HCT116 (cell line): ENCODE data around the gene MCTP2. TPM values are rescaled to one million over a fixed set of nuclear protein-coding genes. Genes with fewer than 3 reads are reported as not detected.

Source experiments
- ATAC-seq: fragments of 200-7000 bp; cut with Tn5 transposase; 2 replicates; pipeline ENCODE4 v1.9.1; 2020; ENCODE audit warnings: mild to moderate bottlenecking, moderate library complexity
- BruUV-seq: library from RNA; stranded (reverse); fragments of 400-500 nt; replicated peaks from 2 replicates; lab custom pipeline; 2021; lab: Mats Ljungman, UMichigan
- CTCF ChIA-PET: fragments of 300-600 bp; sonication (Branson Sonifier 250); formaldehyde crosslinking; loops from one replicate; lab custom pipeline; 2021; ENCODE audit warnings: antibody characterized with exemption; lab: Charles Lee
- POLR2A ChIA-PET: fragments of 300-600, 350-600 bp; sonication (Branson Sonifier 250); formaldehyde crosslinking; loops from one replicate; lab custom pipeline; 2021; ENCODE audit warnings: antibody characterized with exemption; lab: Charles Lee
- RAD21 ChIA-PET, 2 experiments: fragments of 300-600 bp; sonication (Branson Sonifier 250); formaldehyde crosslinking; loops; one replicate each; lab custom pipeline; 2023; ENCODE audit warnings: low total read pairs in 2 of 2; ENCODE audit not compliant: uncharacterized antibody in 2 of 2, unreplicated experiment in 2 of 2, low non-redundant PET in 1 of 2; lab: Charles Lee
- DNase-seq: peaks from one replicate; pipeline ENCODE4 v3.0.0-alpha.2; 2010; ENCODE audit warnings: low read depth, low spot score
- H2AFZ ChIP-seq: fragments of 200-600 bp; shearing (Covaris generic), sonication (generic); 2 replicates; pipeline ENCODE4 v1.6.1; 2017; ENCODE audit warnings: low read depth, mixed run types, mixed read lengths, antibody characterized with exemption, low read length; ENCODE audit not compliant: poor library complexity, severe bottlenecking
- H3K27ac ChIP-seq: 2 replicates; pipeline ENCODE4 v1.5.1; 2012; ENCODE audit warnings: low read depth, low read length
- H3K27me3 ChIP-seq: fragments of 200-600 bp; sonication (generic); 2 replicates; pipeline ENCODE4 v1.6.1; 2016; ENCODE audit warnings: mixed run types, low read length, mixed read lengths; ENCODE audit not compliant: insufficient read depth
- H3K36me3 ChIP-seq, 2 experiments: fragments of 200-500 bp in 1 of 2; fragments of 200-600 bp in 1 of 2; sonication (Bioruptor generic) in 1 of 2; sonication (generic) in 1 of 2; 2 replicates each; pipeline versions ENCODE4 v1.5.1 to v1.6.1; 2014 to 2016; ENCODE audit warnings: low read length in 2 of 2, inconsistent platforms in 1 of 2, mixed read lengths in 1 of 2, mixed run types in 1 of 2; ENCODE audit not compliant: insufficient read depth in 2 of 2, control insufficient read depth in 1 of 2
- H3K4me1 ChIP-seq, 2 experiments: fragments of 200-600 bp in 1 of 2; sonication (generic) in 1 of 2; 2 replicates each; pipeline versions ENCODE4 v1.5.1 to v1.6.1; 2012 to 2017; ENCODE audit warnings: low read length in 2 of 2, inconsistent platforms in 1 of 2, mild to moderate bottlenecking in 1 of 2, mixed read lengths in 1 of 2, mixed run types in 1 of 2, moderate library complexity in 1 of 2; ENCODE audit not compliant: insufficient read depth in 2 of 2, control insufficient read depth in 1 of 2
- H3K4me2 ChIP-seq: fragments of 200-600 bp; sonication (generic); 2 replicates; pipeline ENCODE4 v1.6.1; 2017; ENCODE audit warnings: mixed run types, low read length, mixed read lengths
- H3K4me3 ChIP-seq, 2 experiments: fragments of 200-600 bp in 1 of 2; sonication (generic) in 1 of 2; replicated peaks in 1 of 2; 2 replicates each; pipeline ENCODE4 v1.5.1; 2011 to 2016; ENCODE audit warnings: low read length in 2 of 2, control low read depth in 1 of 2, low read depth in 1 of 2, mild to moderate bottlenecking in 1 of 2, mixed read lengths in 1 of 2, mixed run types in 1 of 2
- H3K79me2 ChIP-seq: fragments of 200-600 bp; sonication (generic); 2 replicates; pipeline ENCODE4 v1.6.1; 2017; ENCODE audit warnings: mild to moderate bottlenecking, mixed run types, low read length, moderate library complexity, mixed read lengths; ENCODE audit not compliant: insufficient read depth
- H3K9ac ChIP-seq: fragments of 200-600 bp; sonication (generic); 2 replicates; pipeline ENCODE4 v1.6.1; 2016; ENCODE audit warnings: low read length, mixed read lengths
- H3K9me2 ChIP-seq: fragments of 200-600 bp; sonication (generic), shearing (Covaris generic); 2 replicates; pipeline ENCODE4 v1.6.1; 2017; ENCODE audit warnings: mixed run types, mild to moderate bottlenecking, moderate library complexity; ENCODE audit not compliant: insufficient read depth
- H3K9me3 ChIP-seq, 2 experiments: fragments of 200-500 bp in 1 of 2; fragments of 200-600 bp in 1 of 2; sonication (Bioruptor generic) in 1 of 2; sonication (generic) in 1 of 2; 2 replicates each; pipeline ENCODE4 v1.6.1; 2014 to 2017; ENCODE audit warnings: low read length in 2 of 2, mixed read lengths in 2 of 2, inconsistent platforms in 1 of 2, low read depth in 1 of 2, mild to moderate bottlenecking in 1 of 2, mixed run types in 1 of 2, moderate library complexity in 1 of 2; ENCODE audit not compliant: control insufficient read depth in 1 of 2, insufficient read depth in 1 of 2
- H4K20me1 ChIP-seq: fragments of 200-600 bp; sonication (generic), shearing (Covaris generic); 2 replicates; pipeline ENCODE4 v1.6.1; 2017; ENCODE audit warnings: mixed run types, mild to moderate bottlenecking, moderate library complexity; ENCODE audit not compliant: insufficient read depth
- ELF1 ChIP-seq: IDR thresholded peaks from 2 replicates; pipeline ENCODE4 v1.6.1; 2012; ENCODE audit warnings: low read depth, borderline replicate concordance
- EZH2phosphoT487 ChIP-seq: fragments of 200-600 bp; IDR thresholded peaks from 2 replicates; pipeline ENCODE4 v1.6.1; 2018; ENCODE audit warnings: antibody characterized with exemption, borderline replicate concordance
- JUND ChIP-seq: IDR thresholded peaks from 2 replicates; pipeline ENCODE4 v1.6.1; 2012
- MAX ChIP-seq: IDR thresholded peaks from 2 replicates; pipeline ENCODE4 v1.6.1; 2012
- POLR2AphosphoS5 ChIP-seq: IDR thresholded peaks from 2 replicates; pipeline ENCODE4 v1.6.1; 2011; ENCODE audit warnings: mild to moderate bottlenecking, low read depth, low read length, moderate library complexity
- RAD21 ChIP-seq: IDR thresholded peaks from 2 replicates; pipeline ENCODE4 v1.6.1; 2012; ENCODE audit warnings: low read depth, mild to moderate bottlenecking
- ZFX ChIP-seq: fragments of 450-650 bp; IDR thresholded peaks from 2 replicates; pipeline ENCODE4 v1.6.1; 2017
- intact Hi-C: fragments of 100-400 bp; cut with micrococcal nuclease; formaldehyde crosslinking; loops from 2 replicates; pipeline ENCODE4 v1.10.0; 2022
- total RNA-seq: library from RNA; stranded (reverse); gene quantifications from one replicate; pipeline ENCODE4 v1.2.1, GENCODE V29; 2021; ENCODE audit not compliant: unreplicated experiment
- TF ChIP-seq, protein P1 (sequence below): IDR thresholded peaks from 2 replicates; pipeline ENCODE4 v1.6.1; 2011; ENCODE audit warnings: mild to moderate bottlenecking, low read length, moderate library complexity; ENCODE audit not compliant: insufficient replicate concordance; ENCODE audit errors: extremely low read depth
- TF ChIP-seq, protein P2 (sequence below): IDR thresholded peaks from 2 replicates; pipeline ENCODE4 v1.6.1; 2012

Gene MCTP2
- total RNA-seq, 1 experiment from 2014 or later = 12.9 TPM

GRCh38 chr15:94403331-94403730 is 172.0 kb downstream of the MCTP2 start:
- Histone ChIP-seq H4K20me1 (no peaks in the 10 kb centered on the region; the same call in 1 of the 2 replicates), H3K27ac (no peak overlapping the region), H3K9ac (no peak overlapping the region), H3K4me2 (no peak overlapping the region), H3K27me3 (no peaks in the 10 kb centered on the region), H3K4me1 (no peaks in the 10 kb centered on the region), H3K4me3 (no peak overlapping the region), H3K9me2 (no peaks in the 10 kb centered on the region), H2AFZ (no peak overlapping the region), H3K36me3 (no peaks in the 10 kb centered on the region), H3K9me3 (no peaks in the 10 kb centered on the region), H3K79me2 (no peaks in the 10 kb centered on the region)
- intact Hi-C loops = no loop called here
- TF ChIP-seq JUND (no peak), ELF1 (no peak), RAD21 (no peak), EZH2phosphoT487 (no peak), ZFX (no peak), MAX (no peak), POLR2AphosphoS5 (no peak)
- TF ChIP-seq, protein P1, sequence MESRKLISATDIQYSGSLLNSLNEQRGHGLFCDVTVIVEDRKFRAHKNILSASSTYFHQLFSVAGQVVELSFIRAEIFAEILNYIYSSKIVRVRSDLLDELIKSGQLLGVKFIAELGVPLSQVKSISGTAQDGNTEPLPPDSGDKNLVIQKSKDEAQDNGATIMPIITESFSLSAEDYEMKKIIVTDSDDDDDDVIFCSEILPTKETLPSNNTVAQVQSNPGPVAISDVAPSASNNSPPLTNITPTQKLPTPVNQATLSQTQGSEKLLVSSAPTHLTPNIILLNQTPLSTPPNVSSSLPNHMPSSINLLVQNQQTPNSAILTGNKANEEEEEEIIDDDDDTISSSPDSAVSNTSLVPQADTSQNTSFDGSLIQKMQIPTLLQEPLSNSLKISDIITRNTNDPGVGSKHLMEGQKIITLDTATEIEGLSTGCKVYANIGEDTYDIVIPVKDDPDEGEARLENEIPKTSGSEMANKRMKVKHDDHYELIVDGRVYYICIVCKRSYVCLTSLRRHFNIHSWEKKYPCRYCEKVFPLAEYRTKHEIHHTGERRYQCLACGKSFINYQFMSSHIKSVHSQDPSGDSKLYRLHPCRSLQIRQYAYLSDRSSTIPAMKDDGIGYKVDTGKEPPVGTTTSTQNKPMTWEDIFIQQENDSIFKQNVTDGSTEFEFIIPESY = no peak
- TF ChIP-seq, protein P2, sequence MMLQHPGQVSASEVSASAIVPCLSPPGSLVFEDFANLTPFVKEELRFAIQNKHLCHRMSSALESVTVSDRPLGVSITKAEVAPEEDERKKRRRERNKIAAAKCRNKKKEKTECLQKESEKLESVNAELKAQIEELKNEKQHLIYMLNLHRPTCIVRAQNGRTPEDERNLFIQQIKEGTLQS = no peak
- RAD21 ChIA-PET = no interaction called here
- no peak for DNase-seq
- no TSS peak for BruUV-seq
- POLR2A ChIA-PET = no interaction called here
- CTCF ChIA-PET = no interaction called here
- ATAC-seq = no peak
